Brain microvascular endothelial cell (primary cell): ENCODE measurements around the gene TRIP4.

Experiments used
- DNase-seq: peaks from one replicate; pipeline ENCODE4 v3.0.0-alpha.2; 2020
- H3K27ac ChIP-seq: fragments of 250-450 bp; sonication (Bioruptor Pico); 2 replicates; pipeline ENCODE4 v1.5.1; 2020; ENCODE audit warnings: mild to moderate bottlenecking, moderate library complexity
- H3K27me3 ChIP-seq: fragments of 250-450 bp; sonication (Bioruptor Pico); replicated peaks from 2 replicates; pipeline ENCODE4 v1.5.1; 2020; ENCODE audit warnings: mild to moderate bottlenecking
- H3K36me3 ChIP-seq: fragments of 250-450 bp; sonication (Bioruptor Pico); replicated peaks from 2 replicates; pipeline ENCODE4 v1.5.1; 2020; ENCODE audit warnings: mild to moderate bottlenecking
- H3K4me3 ChIP-seq: 2 replicates; pipeline ENCODE4 v1.5.1; 2011; ENCODE audit warnings: low read depth, mild to moderate bottlenecking, control low read depth, low read length, moderate library complexity
- in situ Hi-C: cut with HindIII; loops from 2 replicates; pipeline ENCODE4 v1.10.0; 2017; ENCODE audit warnings: low sequenced_read_pairs, low pct_ligation_motif_present
- TF ChIP-seq, protein P1 (sequence below): IDR thresholded peaks from 2 replicates; pipeline ENCODE4 v1.5.1; 2011; ENCODE audit warnings: low read depth, mild to moderate bottlenecking, moderate library complexity, low read length, control low read depth, inconsistent platforms; ENCODE audit errors: missing control alignments

TRIP4 gene

DNA sequence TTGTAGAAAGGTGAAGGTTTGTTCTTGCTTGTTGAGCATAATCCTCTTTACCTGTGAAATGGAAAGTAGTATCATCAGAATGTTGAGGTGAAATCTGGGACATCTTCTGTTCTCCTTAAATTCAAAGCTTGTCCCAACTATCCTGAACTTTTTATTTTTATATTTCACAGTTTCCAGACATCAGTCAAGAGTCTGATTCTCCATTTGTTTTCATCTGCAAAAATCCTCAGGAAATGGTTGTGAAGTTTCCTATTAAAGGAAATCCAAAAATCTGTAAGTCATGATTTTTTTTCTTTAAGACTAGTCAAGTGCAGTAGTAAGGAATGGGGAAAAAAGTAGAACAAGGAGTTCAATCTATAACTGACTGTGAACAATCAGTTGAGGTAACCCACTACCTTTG lies 57.2 kb downstream of the TRIP4 start:
- in situ Hi-C loops = no loop called here
- Histone ChIP-seq H3K36me3 (peaks cover 21% of the 10 kb centered on the region), H3K27ac (peak overlapping the region; percentile 80), H3K27me3 (no peaks in the 10 kb centered on the region), H3K4me3 (no peak overlapping the region)
- DNase-seq = no peak
- TF ChIP-seq, protein P1, sequence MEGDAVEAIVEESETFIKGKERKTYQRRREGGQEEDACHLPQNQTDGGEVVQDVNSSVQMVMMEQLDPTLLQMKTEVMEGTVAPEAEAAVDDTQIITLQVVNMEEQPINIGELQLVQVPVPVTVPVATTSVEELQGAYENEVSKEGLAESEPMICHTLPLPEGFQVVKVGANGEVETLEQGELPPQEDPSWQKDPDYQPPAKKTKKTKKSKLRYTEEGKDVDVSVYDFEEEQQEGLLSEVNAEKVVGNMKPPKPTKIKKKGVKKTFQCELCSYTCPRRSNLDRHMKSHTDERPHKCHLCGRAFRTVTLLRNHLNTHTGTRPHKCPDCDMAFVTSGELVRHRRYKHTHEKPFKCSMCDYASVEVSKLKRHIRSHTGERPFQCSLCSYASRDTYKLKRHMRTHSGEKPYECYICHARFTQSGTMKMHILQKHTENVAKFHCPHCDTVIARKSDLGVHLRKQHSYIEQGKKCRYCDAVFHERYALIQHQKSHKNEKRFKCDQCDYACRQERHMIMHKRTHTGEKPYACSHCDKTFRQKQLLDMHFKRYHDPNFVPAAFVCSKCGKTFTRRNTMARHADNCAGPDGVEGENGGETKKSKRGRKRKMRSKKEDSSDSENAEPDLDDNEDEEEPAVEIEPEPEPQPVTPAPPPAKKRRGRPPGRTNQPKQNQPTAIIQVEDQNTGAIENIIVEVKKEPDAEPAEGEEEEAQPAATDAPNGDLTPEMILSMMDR = no peak

DNA sequence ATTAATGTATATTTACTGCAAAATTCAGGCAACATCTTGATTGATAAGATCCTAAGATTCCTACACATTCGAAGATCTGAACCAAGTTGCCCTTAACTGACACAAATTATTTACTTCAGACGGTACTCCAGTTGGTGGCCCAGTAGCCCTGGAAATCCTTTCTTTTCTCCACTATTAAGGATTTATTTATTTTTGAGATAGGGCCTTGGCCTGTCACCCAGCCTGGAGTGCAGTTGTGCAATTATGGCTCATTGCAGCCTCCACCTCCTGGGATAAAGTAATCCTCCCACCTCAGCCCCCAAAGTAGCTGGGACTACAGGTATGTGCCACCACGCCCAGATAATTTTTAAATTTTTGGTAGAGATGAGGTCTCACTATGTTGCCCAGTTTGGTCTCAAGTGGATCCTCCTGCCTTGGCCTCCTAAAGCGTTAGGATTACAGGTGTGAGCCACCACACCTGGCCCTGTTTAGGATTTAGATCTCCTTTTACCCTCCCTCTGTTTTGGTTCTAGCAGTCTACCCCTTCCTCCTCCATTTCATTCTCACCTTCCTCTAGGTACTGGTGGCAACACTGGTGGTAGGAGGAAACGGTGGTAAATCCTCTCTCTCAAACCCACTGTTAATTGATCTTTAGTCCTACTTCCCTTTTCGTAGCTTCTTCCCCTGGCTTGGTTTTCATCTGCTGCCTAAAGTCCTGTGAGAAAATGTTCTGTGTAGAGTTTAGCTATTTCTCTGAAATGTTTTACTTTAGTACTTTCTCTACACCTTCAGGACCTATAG lies 60.1 kb downstream of the TRIP4 start:
- peaks cover 24% of the 10 kb centered on the region for H3K36me3 ChIP-seq
- no peak overlapping the region for H3K27ac ChIP-seq
- no peak for DNase-seq
- in situ Hi-C loops = no loop called here
- H3K27me3 ChIP-seq = no peaks in the 10 kb centered on the region
- no peak overlapping the region for H3K4me3 ChIP-seq
- TF ChIP-seq, protein P1 = no peak

DNA sequence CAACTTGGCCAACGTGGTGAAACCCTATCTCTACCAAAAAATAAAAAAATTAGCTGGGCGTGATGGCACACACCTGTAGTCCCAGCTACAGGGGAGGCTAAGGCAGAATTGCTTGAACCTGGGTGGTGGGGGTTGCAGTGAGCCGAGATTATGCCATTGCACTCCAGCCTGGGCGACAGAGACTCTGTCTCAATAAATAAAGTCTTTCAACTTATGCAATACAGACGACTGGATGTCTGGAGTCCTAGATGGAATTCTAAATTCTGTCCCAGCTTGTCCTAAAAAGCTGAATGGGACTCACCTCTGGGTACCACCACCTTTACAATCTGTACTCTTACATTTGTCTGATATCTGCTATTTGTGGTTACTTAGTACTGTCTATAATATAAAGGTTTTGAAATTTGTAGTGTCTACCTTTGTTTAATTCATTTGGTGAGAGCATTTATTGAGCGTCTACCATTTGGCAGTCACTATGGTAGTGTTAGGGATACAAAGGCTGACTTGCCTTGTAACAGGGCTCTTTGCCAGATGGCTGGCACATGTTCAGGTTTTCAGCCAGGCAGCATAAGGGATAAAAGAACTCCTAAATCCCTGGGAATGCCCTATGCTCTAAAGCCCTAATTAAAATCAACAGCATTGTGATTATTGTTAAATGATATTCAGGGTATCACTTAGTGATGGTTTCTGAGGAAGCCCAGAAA lies 65.5 kb downstream of the TRIP4 start:
- TF ChIP-seq, protein P1 = no peak
- H3K27ac ChIP-seq = no peak overlapping the region
- no peak overlapping the region for H3K4me3 ChIP-seq
- in situ Hi-C loops = no loop called here
- H3K27me3 ChIP-seq = no peaks in the 10 kb centered on the region
- no peak for DNase-seq
- H3K36me3 ChIP-seq = peaks cover 11% of the 10 kb centered on the region

DNA sequence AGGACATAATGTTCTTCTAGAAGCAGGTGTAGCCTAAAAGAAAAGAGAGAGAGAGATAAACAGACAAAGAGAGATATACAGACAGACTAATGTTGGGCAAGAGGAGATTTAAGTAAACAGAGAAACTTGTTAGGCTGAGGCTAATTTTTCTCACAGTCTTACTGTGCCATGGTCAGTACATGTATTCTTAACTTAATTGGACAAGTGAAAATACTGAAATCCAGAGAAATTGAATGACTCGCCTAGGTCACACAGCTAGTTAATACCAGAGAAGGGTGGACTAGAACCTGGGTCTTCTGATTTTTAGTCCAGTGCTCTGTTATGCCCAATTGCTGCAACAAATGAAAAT lies 66.0 kb downstream of the TRIP4 start:
- in situ Hi-C loops = no loop called here
- TF ChIP-seq, protein P1 = no peak
- Histone ChIP-seq H3K27me3 (no peaks in the 10 kb centered on the region), H3K4me3 (no peak overlapping the region), H3K36me3 (peaks cover 10% of the 10 kb centered on the region), H3K27ac (no peak overlapping the region)
- DNase-seq = no peak

DNA sequence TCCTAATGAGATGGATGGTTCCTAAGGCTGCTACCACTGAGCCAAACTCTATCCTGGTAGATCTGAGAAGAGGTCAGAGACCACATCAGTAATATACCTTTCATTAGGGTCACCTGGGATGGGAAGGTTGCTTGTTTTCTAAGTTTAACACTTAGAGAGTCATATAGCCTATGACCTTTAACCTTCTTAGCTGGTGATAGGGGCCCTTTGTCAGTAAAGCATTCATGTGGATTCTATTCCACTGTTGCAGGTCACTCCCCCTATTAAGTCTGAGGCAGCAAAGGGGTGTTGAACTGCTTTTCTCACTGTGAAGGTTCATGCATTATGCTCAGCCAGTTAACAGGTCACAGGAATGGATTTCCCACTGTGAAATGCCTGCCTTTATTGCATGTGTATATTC lies 66.6 kb downstream of the TRIP4 start:
- Histone ChIP-seq H3K36me3 (peaks cover 7% of the 10 kb centered on the region), H3K27me3 (no peaks in the 10 kb centered on the region), H3K27ac (no peak overlapping the region), H3K4me3 (no peak overlapping the region)
- TF ChIP-seq, protein P1 = no peak
- in situ Hi-C loops = no loop called here
- no peak for DNase-seq

DNA sequence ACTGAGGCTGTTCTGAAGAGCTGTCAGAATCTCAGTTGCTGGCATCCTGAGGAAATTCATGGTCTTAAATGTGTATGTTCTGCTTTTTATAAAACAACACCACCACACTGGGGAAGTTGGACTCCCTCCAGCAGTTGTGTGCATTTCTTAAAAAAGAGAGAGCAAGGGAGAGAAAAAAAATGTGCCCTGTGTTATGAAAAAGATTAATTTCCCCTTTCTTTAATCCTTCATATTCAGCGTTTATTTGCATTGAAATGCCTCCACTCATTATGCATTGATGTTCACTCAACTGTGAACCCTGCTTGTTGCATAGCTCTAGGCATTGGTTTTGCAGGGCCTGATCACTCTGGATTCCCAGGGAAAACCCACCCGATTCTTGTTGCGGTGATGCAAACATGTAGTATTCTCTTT lies 68.3 kb downstream of the TRIP4 start:
- no peak overlapping the region for H3K27ac ChIP-seq
- no peak overlapping the region for H3K4me3 ChIP-seq
- no peaks in the 10 kb centered on the region for H3K27me3 ChIP-seq
- in situ Hi-C loops = no loop called here
- H3K36me3 ChIP-seq = peaks cover 3% of the 10 kb centered on the region
- TF ChIP-seq, protein P1 = no peak
- no peak for DNase-seq
